Measurements from ENCODE around the gene CENPT. TPM values are rescaled to one million over a fixed set of nuclear protein-coding genes. Genes with fewer than 3 reads are reported as not detected.
A peak's percentile ranks its signal among the peaks of the same experiment; 100 is the strongest.

Gene CENPT
- total and polyA plus RNA-seq, 2 of the 8 experiments (the other 6 are each of a cell fraction or from before 2014, with no cell fraction given), result 42.4 to 53.4 TPM

DNA sequence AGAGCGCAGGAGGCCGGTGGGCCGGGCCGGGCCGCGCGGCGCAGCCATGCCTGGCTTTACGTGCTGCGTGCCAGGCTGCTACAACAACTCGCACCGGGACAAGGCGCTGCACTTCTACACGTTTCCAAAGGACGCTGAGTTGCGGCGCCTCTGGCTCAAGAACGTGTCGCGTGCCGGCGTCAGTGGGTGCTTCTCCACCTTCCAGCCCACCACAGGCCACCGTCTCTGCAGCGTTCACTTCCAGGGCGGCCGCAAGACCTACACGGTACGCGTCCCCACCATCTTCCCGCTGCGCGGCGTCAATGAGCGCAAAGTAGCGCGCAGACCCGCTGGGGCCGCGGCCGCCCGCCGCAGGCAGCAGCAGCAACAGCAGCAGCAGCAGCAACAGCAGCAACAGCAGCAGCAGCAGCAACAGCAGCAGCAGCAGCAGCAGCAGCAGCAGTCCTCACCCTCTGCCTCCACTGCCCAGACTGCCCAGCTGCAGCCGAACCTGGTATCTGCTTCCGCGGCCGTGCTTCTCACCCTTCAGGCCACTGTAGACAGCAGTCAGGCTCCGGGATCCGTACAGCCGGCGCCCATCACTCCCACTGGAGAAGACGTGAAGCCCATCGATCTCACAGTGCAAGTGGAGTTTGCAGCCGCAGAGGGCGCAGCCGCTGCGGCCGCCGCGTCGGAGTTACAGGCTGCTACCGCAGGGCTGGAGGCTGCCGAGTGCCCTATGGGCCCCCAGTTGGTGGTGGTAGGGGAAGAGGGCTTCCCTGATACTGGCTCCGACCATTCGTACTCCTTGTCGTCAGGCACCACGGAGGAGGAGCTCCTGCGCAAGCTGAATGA lies 4.8 kb downstream of the CENPT start (continued):
- TF ChIP-seq ATF3 (IDR thresholded peaks at IDR 0.05; ENCODE audit: insufficient read depth, low read depth, low read length) (no peak), RFX5 (IDR thresholded peaks at IDR 0.05; ENCODE audit: borderline replicate concordance, low read depth, low read length) (no peak), SP4 (IDR thresholded peaks at IDR 0.05; ENCODE audit: low read length) (no peak)
- TF ChIP-seq, protein P1, sequence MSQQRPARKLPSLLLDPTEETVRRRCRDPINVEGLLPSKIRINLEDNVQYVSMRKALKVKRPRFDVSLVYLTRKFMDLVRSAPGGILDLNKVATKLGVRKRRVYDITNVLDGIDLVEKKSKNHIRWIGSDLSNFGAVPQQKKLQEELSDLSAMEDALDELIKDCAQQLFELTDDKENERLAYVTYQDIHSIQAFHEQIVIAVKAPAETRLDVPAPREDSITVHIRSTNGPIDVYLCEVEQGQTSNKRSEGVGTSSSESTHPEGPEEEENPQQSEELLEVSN (IDR thresholded peaks at IDR 0.05), result 0 out of 2 replicates have a peak, but pooled peaks have one; percentile 36
